ENCODE results near the gene GPR132. TPM values are rescaled to one million over a fixed set of nuclear protein-coding genes. Genes with fewer than 3 reads are reported as not detected.

Gene GPR132
- total RNA-seq, 1 experiment from 2014 or later, result 0.20 TPM

GRCh38 chr14:105076296-105076804, 11.1 kb upstream of the GPR132 start:
- peak; percentile 22 for DNase-seq
- Histone ChIP-seq H4K8ac (replicated peaks; ENCODE audit: insufficient read length, low read depth, low read length) (no peak overlapping the region), H3K9me3 (ENCODE audit: control insufficient read depth, low read depth, low read length) (no peaks in the 10 kb centered on the region), H3K23me2 (ENCODE audit: insufficient read length, low read depth, low read length, poor library complexity, severe bottlenecking) (no peaks in the 10 kb centered on the region), H3K14ac (ENCODE audit: insufficient read depth, low read length) (no peak overlapping the region), H2BK5ac (ENCODE audit: insufficient read length, low read length) (no peak overlapping the region), H4K20me1 (ENCODE audit: control insufficient read depth, insufficient read depth, insufficient read length) (no peaks in the 10 kb centered on the region), H2BK12ac (ENCODE audit: insufficient read length, low read depth, low read length) (no peak overlapping the region), H2AK5ac (ENCODE audit: insufficient read length, low read length) (no peak overlapping the region), H3K79me1 (ENCODE audit: insufficient read depth, low read depth, low read length, poor library complexity, severe bottlenecking) (no peaks in the 10 kb centered on the region), H3K27me3 (ENCODE audit: insufficient read depth, low read length) (no peaks in the 10 kb centered on the region), H3K27ac (ENCODE audit: insufficient read length, low read depth, low read length) (no peak overlapping the region), H3K56ac (ENCODE audit: insufficient read length, low read depth, low read length) (no peak overlapping the region), H3K4me1 (ENCODE audit: insufficient read depth, low read length) (no peaks in the 10 kb centered on the region; the same call in 1 of the 2 replicates), H4K91ac (ENCODE audit: insufficient read length, low read depth, low read length) (no peak overlapping the region), H4K5ac (ENCODE audit: insufficient read length, low read depth, low read length) (no peak overlapping the region), H3K4ac (ENCODE audit: low read depth, low read length) (no peak overlapping the region), H2BK20ac (ENCODE audit: low read depth, low read length, poor library complexity, severe bottlenecking) (no peak overlapping the region), H3K79me2 (ENCODE audit: insufficient read depth, low read length) (no peaks in the 10 kb centered on the region), H3K23ac (ENCODE audit: insufficient read length, low read depth, low read length) (no peak overlapping the region), H2BK120ac (ENCODE audit: low read depth, low read length, poor library complexity, severe bottlenecking) (no peak overlapping the region), H2AFZ (ENCODE audit: low read length) (no peak overlapping the region), H3K4me2 (ENCODE audit: insufficient read depth, insufficient read length, low read length) (no peak overlapping the region), H2BK15ac (ENCODE audit: low read depth, low read length) (no peak overlapping the region), H3K9ac (ENCODE audit: extremely low read depth, insufficient read length, low read length) (no peak overlapping the region), H3K18ac (ENCODE audit: insufficient read length, low read depth, low read length) (no peak overlapping the region), H3T11ph (ENCODE audit: low read length) (no peak overlapping the region)
- no peak overlapping the region for H3K4me3 Mint-ChIP-seq
- TF ChIP-seq CTCF (conservative IDR thresholded peaks at IDR 0.05), result no peak
- peaks cover 8 to 23% of the 10 kb centered on the region in 2 experiments for H3K4me1 Mint-ChIP-seq
- peaks cover 10% of the 10 kb centered on the region in 2 experiments for H3K9me3 Mint-ChIP-seq
- peaks cover 29% of the 10 kb centered on the region for H3K27me3 Mint-ChIP-seq (ENCODE audit: low read depth)
- H3K27ac Mint-ChIP-seq, result peak overlapping the region in 1 of 3 experiments; percentile 53; a peak in 1 of 7 replicates
- peaks cover 0 to 4% (median 2%) of the 10 kb centered on the region in 3 experiments; a peak in 3 of 7 replicates for H3K36me3 Mint-ChIP-seq (ENCODE audit: insufficient read depth in 1 of 3, low read depth in 3 of 3)
- no CpG with 5 or more reads among the region's 16 CpGs for WGBS (ENCODE audit: extremely low coverage, insufficient read length, low lambda C conversion rate)

All from H9 (cell line).